H1 (cell line): ENCODE measurements around the gene NPAT.

ENCODE experiments used
- CHD1 ChIP-seq: IDR thresholded peaks from 2 replicates; pipeline ENCODE4 v1.6.1; 2012; ENCODE audit warnings: low read depth, low read length, improper control_type of control experiment
- CTCF ChIP-seq, 3 experiments: IDR thresholded peaks; 1 replicate in 2 of 3; 2 replicates in 1 of 3; pipeline versions ENCODE4 v1.5.1 to v1.6.1; 2011; ENCODE audit warnings: low read length in 3 of 3, mild to moderate bottlenecking in 3 of 3, inconsistent platforms in 2 of 3, low read depth in 1 of 3, moderate library complexity in 1 of 3; ENCODE audit not compliant: insufficient read depth in 1 of 3; ENCODE audit errors: control extremely low read depth in 1 of 3
- EP300 ChIP-seq, 2 experiments: IDR thresholded peaks; 1 replicate in 1 of 2; 2 replicates in 1 of 2; pipeline ENCODE4 v1.6.1; 2011 to 2012; ENCODE audit warnings: low read depth in 2 of 2, low read length in 2 of 2, mild to moderate bottlenecking in 2 of 2, borderline replicate concordance in 1 of 2, inconsistent platforms in 1 of 2, moderate library complexity in 1 of 2
- EZH2 ChIP-seq: fragments of 200-600 bp; sonication (generic); IDR thresholded peaks from 2 replicates; pipeline ENCODE4 v1.7.1; 2012; ENCODE audit warnings: low read depth, mild to moderate bottlenecking, moderate library complexity, low read length, inconsistent platforms; ENCODE audit not compliant: severe bottlenecking
- FOSL1 ChIP-seq: IDR thresholded peaks from 2 replicates; pipeline ENCODE4 v1.6.1; 2011; ENCODE audit warnings: mild to moderate bottlenecking, low read depth, low read length, moderate library complexity; ENCODE audit not compliant: insufficient read depth
- HDAC6 ChIP-seq: IDR thresholded peaks from one replicate; pipeline ENCODE4 v1.7.1; 2012; ENCODE audit warnings: low read depth, mild to moderate bottlenecking, inconsistent platforms, low read length, moderate library complexity
- MAX ChIP-seq: IDR thresholded peaks from 2 replicates; pipeline ENCODE4 v1.6.1; 2012; ENCODE audit warnings: inconsistent platforms
- POLR2A ChIP-seq, 2 experiments: IDR thresholded peaks; 1 replicate in 1 of 2; 2 replicates in 1 of 2; pipeline ENCODE4 v1.6.1; 2011; ENCODE audit warnings: low read depth in 2 of 2, low read length in 2 of 2, mild to moderate bottlenecking in 2 of 2; ENCODE audit errors: control extremely low read depth in 1 of 2
- POLR2AphosphoS5 ChIP-seq: IDR thresholded peaks from 2 replicates; pipeline ENCODE4 v1.6.1; 2011; ENCODE audit warnings: low read depth, low read length
- SP1 ChIP-seq: IDR thresholded peaks from 2 replicates; pipeline ENCODE4 v1.6.1; 2011; ENCODE audit warnings: low read depth, low read length
- SRF ChIP-seq: IDR thresholded peaks from 2 replicates; pipeline ENCODE4 v1.6.1; 2011; ENCODE audit warnings: mild to moderate bottlenecking, low read depth, low read length, moderate library complexity

- TF ChIP-seq POLR2A (IDR thresholded peaks at IDR 0.05; ENCODE audit: control extremely low read depth in 1 of 2, low read depth in 2 of 2, low read length in 2 of 2) (peak; percentile 96 to 98), SRF (no peak), EZH2 (no peak), MAX (peak; percentile 95), CTCF (IDR thresholded peaks at IDR 0.05; ENCODE audit: control extremely low read depth in 1 of 3, insufficient read depth in 1 of 3, low read depth in 1 of 3, low read length in 3 of 3) (peak; percentile 48 to 77 (median 75)), EP300 (IDR thresholded peaks at IDR 0.05; ENCODE audit: borderline replicate concordance in 1 of 2, low read depth in 2 of 2, low read length in 2 of 2) (peak in 1 of 2 experiments; percentile 20; a peak in 1 of 3 replicates), CHD1 (no peak), SP1 (0 out of 2 replicates have a peak, but pooled peaks have one; percentile 46), POLR2AphosphoS5 (peak; percentile 97), HDAC6 (no peak), FOSL1 (no peak)
Observed at GRCh38 chr11:108222574-108223347, at the start of gene NPAT, which contains the start of gene ATM.
